H54 (cell line): ENCODE data around the gene DMBX1.
A peak's percentile ranks its signal among the peaks of the same experiment; 100 is the strongest.

Experiments used
- DNase-seq: peaks from one replicate; pipeline ENCODE4 v3.0.0; 2011; ENCODE audit warnings: low spot score, mixed read lengths; ENCODE audit not compliant: insufficient read length
- FAIRE-seq: peaks from 3 replicates; lab custom pipeline; 2011; peaks lifted over from hg19 to GRCh38; lab: Jason Lieb, UNC
- POLR2A ChIP-seq: IDR thresholded peaks from 2 replicates; pipeline ENCODE4 v1.6.1; 2011; ENCODE audit warnings: low read depth, mild to moderate bottlenecking, low read length

Gene DMBX1

GRCh38 chr1:46489638-46490405 is at the start of gene DMBX1:
DMBX1 (plus strand) TSS chr1:46489836; CDS start chr1:46507011, 17,175 bp downstream.
- TF ChIP-seq POLR2A = 0 out of 2 replicates have a peak, but pooled peaks have one; percentile 29
- FAIRE-seq = no peak
- peak; percentile 88 for DNase-seq

- DNase-seq (no peak), FAIRE-seq (no peak)
- TF ChIP-seq POLR2A = no peak
Observed at GRCh38 chr1:46440478-46440877, 49.2 kb upstream of the DMBX1 start.

GRCh38 chr1:46442317-46443161 is 47.1 kb upstream of the DMBX1 start:
- FAIRE-seq (peak; percentile 41), DNase-seq (peak; percentile 95)
- TF ChIP-seq POLR2A = 0 out of 2 replicates have a peak, but pooled peaks have one; percentile 15

GRCh38 chr1:46444466-46444865 is 45.2 kb upstream of the DMBX1 start:
- TF ChIP-seq POLR2A = no peak
- DNase-seq = no peak
- FAIRE-seq = no peak

- FAIRE-seq = no peak
- no peak for TF ChIP-seq POLR2A
- no peak for DNase-seq
Observed at GRCh38 chr1:46445773-46446256, 43.8 kb upstream of the DMBX1 start.

GRCh38 chr1:46446646-46447498 is 42.8 kb upstream of the DMBX1 start:
- TF ChIP-seq POLR2A = no peak
- DNase-seq (peak; percentile 75), FAIRE-seq (no peak)

GRCh38 chr1:46447499-46448108 is 42.0 kb upstream of the DMBX1 start:
- no peak for FAIRE-seq

GRCh38 chr1:46448109-46448911 is 41.3 kb upstream of the DMBX1 start:
- no peak for TF ChIP-seq POLR2A
- DNase-seq = no peak
- no peak for FAIRE-seq

More at GRCh38 chr1:46447499-46448108, 42.0 kb upstream of the DMBX1 start:
- no peak for TF ChIP-seq POLR2A
- no peak for DNase-seq

- DNase-seq (no peak), FAIRE-seq (no peak)
- no peak for TF ChIP-seq POLR2A
Observed at GRCh38 chr1:46449223-46450159, 40.1 kb upstream of the DMBX1 start.

GRCh38 chr1:46450160-46450517 is 39.5 kb upstream of the DMBX1 start:
- FAIRE-seq = no peak
- no peak for DNase-seq
- no peak for TF ChIP-seq POLR2A
